HCT116 (cell line): ENCODE data around the gene TAF8.

Experiments
- CTCF ChIP-seq, 3 experiments: fragments of 200-600 bp in 1 of 3; sonication (generic) in 1 of 3; IDR thresholded peaks in 2 of 3; conservative IDR thresholded peaks in 1 of 3; 2 replicates each; pipeline ENCODE4 v1.5.1; 2012 to 2017; ENCODE audit warnings: low read depth in 2 of 3, low read length in 2 of 3, antibody characterized with exemption in 1 of 3, borderline replicate concordance in 1 of 3, control low read depth in 1 of 3, mild to moderate bottlenecking in 1 of 3, mixed read lengths in 1 of 3, mixed run types in 1 of 3, moderate library complexity in 1 of 3; ENCODE audit not compliant: insufficient read depth in 1 of 3
- EGR1 ChIP-seq: IDR thresholded peaks from 2 replicates; pipeline ENCODE4 v1.6.1; 2012; ENCODE audit warnings: low read depth
- EZH2 ChIP-seq: fragments of 200-600 bp; sonication (generic); IDR thresholded peaks from 2 replicates; pipeline ENCODE4 v1.6.1; 2017; ENCODE audit warnings: antibody characterized with exemption, mixed run types
- EZH2phosphoT487 ChIP-seq: fragments of 200-600 bp; IDR thresholded peaks from 2 replicates; pipeline ENCODE4 v1.6.1; 2018; ENCODE audit warnings: antibody characterized with exemption, borderline replicate concordance
- JUND ChIP-seq: IDR thresholded peaks from 2 replicates; pipeline ENCODE4 v1.6.1; 2012
- MAX ChIP-seq: IDR thresholded peaks from 2 replicates; pipeline ENCODE4 v1.6.1; 2012
- POLR2A ChIP-seq: IDR thresholded peaks from 2 replicates; pipeline ENCODE4 v1.7.0; 2011; ENCODE audit warnings: borderline replicate concordance; ENCODE audit not compliant: insufficient read depth, insufficient read length; ENCODE audit errors: extremely low read depth
- POLR2AphosphoS5 ChIP-seq: IDR thresholded peaks from 2 replicates; pipeline ENCODE4 v1.6.1; 2011; ENCODE audit warnings: mild to moderate bottlenecking, low read depth, low read length, moderate library complexity
- RAD21 ChIP-seq: IDR thresholded peaks from 2 replicates; pipeline ENCODE4 v1.6.1; 2012; ENCODE audit warnings: low read depth, mild to moderate bottlenecking
- REST ChIP-seq: IDR thresholded peaks from 2 replicates; pipeline ENCODE4 v1.6.1; 2012; ENCODE audit warnings: low read depth
- ZFX ChIP-seq: fragments of 450-650 bp; IDR thresholded peaks from 2 replicates; pipeline ENCODE4 v1.6.1; 2017
- ZNF274 ChIP-seq: fragments of 200-500 bp; sonication (Bioruptor generic); IDR thresholded peaks from 2 replicates; pipeline ENCODE4 v1.6.1; 2014; ENCODE audit warnings: mild to moderate bottlenecking, low read depth, low read length, inconsistent platforms
- TF ChIP-seq, protein P1 (sequence below): IDR thresholded peaks from 2 replicates; pipeline ENCODE4 v1.6.1; 2012

DNA sequence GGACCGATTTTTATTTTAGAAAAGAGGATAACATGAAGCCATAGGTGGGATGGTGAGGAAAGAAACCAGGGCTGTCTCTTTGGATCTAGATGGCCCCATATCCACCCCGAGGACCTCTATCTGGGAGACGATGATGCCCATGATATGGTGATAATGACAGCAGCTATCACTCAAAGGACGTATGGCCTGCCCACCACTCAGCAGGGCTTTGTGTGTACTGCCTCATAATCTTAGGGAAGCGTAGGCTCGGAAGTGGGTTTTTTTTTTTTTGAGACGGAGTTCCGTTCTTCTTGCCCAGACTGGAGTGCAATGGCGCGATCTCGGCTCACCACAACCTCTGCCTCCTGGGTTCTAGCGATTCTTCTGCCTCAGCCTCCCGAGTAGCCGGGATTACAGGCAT lies 8.2 kb upstream of the TAF8 start:
- TF ChIP-seq, protein P1, sequence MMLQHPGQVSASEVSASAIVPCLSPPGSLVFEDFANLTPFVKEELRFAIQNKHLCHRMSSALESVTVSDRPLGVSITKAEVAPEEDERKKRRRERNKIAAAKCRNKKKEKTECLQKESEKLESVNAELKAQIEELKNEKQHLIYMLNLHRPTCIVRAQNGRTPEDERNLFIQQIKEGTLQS = no peak
- TF ChIP-seq REST = no peak
- no peak for TF ChIP-seq CTCF (IDR thresholded peaks at IDR 0.05 in 2 of 3, conservative IDR thresholded peaks at IDR 0.05 in 1 of 3; ENCODE audit: borderline replicate concordance in 1 of 3, insufficient read depth in 1 of 3, low read depth in 2 of 3, low read length in 2 of 3)
- no peak for TF ChIP-seq MAX
- TF ChIP-seq POLR2A = no peak
- no peak for TF ChIP-seq POLR2AphosphoS5
- no peak for TF ChIP-seq RAD21
- TF ChIP-seq EGR1 = no peak
- no peak for TF ChIP-seq JUND
- TF ChIP-seq EZH2phosphoT487 = no peak
- no peak for TF ChIP-seq EZH2
- TF ChIP-seq ZNF274 = no peak
- no peak for TF ChIP-seq ZFX
